Neural progenitor cell (in vitro differentiated cells): Measurements from ENCODE around the gene KBTBD8. TPM values are rescaled to one million over a fixed set of nuclear protein-coding genes. Genes with fewer than 3 reads are reported as not detected.

Experiments used
- DNase-seq: peaks from one replicate; pipeline ENCODE4 v3.0.0-alpha.2; 2016; ENCODE audit warnings: low spot score
- H2AFZ ChIP-seq: fragments of 200-600 bp; sonication (generic); replicated peaks from 2 replicates; pipeline ENCODE4 v1.6.1; 2016; ENCODE audit warnings: antibody characterized with exemption
- H3F3A ChIP-seq: fragments of 200-600 bp; sonication (generic); 2 replicates; pipeline ENCODE4 v1.6.1; 2016; ENCODE audit warnings: antibody characterized with exemption, low read depth
- H3K27ac ChIP-seq: fragments of 200-600 bp; sonication (generic); 2 replicates; pipeline ENCODE4 v1.5.1; 2016; ENCODE audit warnings: mild to moderate bottlenecking
- H3K27me3 ChIP-seq: fragments of 200-600 bp; sonication (generic); 2 replicates; pipeline ENCODE4 v1.6.1; 2016; ENCODE audit warnings: mild to moderate bottlenecking, moderate library complexity
- H3K36me3 ChIP-seq: fragments of 200-600 bp; sonication (generic); 2 replicates; pipeline ENCODE4 v1.5.1; 2016
- H3K4me1 ChIP-seq: fragments of 200-600 bp; sonication (generic); 2 replicates; pipeline ENCODE4 v1.6.1; 2016; ENCODE audit warnings: mixed run types
- H3K4me2 ChIP-seq: fragments of 200-600 bp; sonication (generic); 2 replicates; pipeline ENCODE4 v1.6.1; 2016
- H3K4me3 ChIP-seq: fragments of 200-600 bp; sonication (generic); 2 replicates; pipeline ENCODE4 v1.5.1; 2016
- H3K79me2 ChIP-seq: fragments of 200-600 bp; sonication (generic); 2 replicates; pipeline ENCODE4 v1.6.1; 2016; ENCODE audit warnings: low read depth
- H3K9ac ChIP-seq: fragments of 200-600 bp; sonication (generic); 2 replicates; pipeline ENCODE4 v1.6.1; 2016
- H3K9me3 ChIP-seq: fragments of 200-600 bp; sonication (generic); 2 replicates; pipeline ENCODE4 v1.5.1; 2016; ENCODE audit warnings: low read depth
- H4K20me1 ChIP-seq: fragments of 200-600 bp; sonication (generic); 2 replicates; pipeline ENCODE4 v1.6.1; 2016; ENCODE audit warnings: low read depth
- H3K27ac Mint-ChIP-seq: 3 replicates; pipeline ENCODE4 v1.8.0; 2021; ENCODE audit warnings: mixed read lengths
- H3K27me3 Mint-ChIP-seq: 2 replicates; pipeline ENCODE4 v1.8.0; 2022; ENCODE audit warnings: low read depth, mild to moderate bottlenecking, inconsistent platforms, moderate library complexity, mixed read lengths; ENCODE audit not compliant: insufficient read depth
- H3K36me3 Mint-ChIP-seq: 3 replicates; pipeline ENCODE4 v1.8.0; 2021; ENCODE audit warnings: mixed read lengths
- H3K4me1 Mint-ChIP-seq: 3 replicates; pipeline ENCODE4 v1.8.0; 2021; ENCODE audit warnings: mixed read lengths
- H3K4me3 Mint-ChIP-seq: 3 replicates; pipeline ENCODE4 v1.8.0; 2021; ENCODE audit warnings: mild to moderate bottlenecking, moderate library complexity, mixed read lengths
- H3K9me3 Mint-ChIP-seq: 3 replicates; pipeline ENCODE4 v1.8.0; 2020; ENCODE audit warnings: mixed read lengths
- CTCF ChIP-seq: fragments of 200-600 bp; sonication (generic); IDR thresholded peaks from 2 replicates; pipeline ENCODE4 v1.5.1; 2017; ENCODE audit warnings: antibody characterized with exemption, mild to moderate bottlenecking
- EZH2 ChIP-seq: fragments of 200-600 bp; sonication (generic); IDR thresholded peaks from 2 replicates; pipeline ENCODE4 v1.6.1; 2017; ENCODE audit warnings: antibody characterized with exemption, mild to moderate bottlenecking, moderate library complexity
- EZH2phosphoT487 ChIP-seq: fragments of 200-600 bp; sonication (generic); IDR thresholded peaks from 2 replicates; pipeline ENCODE4 v1.6.1; 2017; ENCODE audit warnings: antibody characterized with exemption
- total RNA-seq: library from RNA; depleted of rRNA; stranded (reverse); fragments of >200 nt; gene quantifications from 2 replicates; pipeline ENCODE4 v1.2.3, GENCODE V29; 2015; ENCODE audit warnings: low replicate concordance

Gene KBTBD8
- total RNA-seq, 1 donor from 2014 or later = 8.3 TPM

GRCh38 chr3:67011414-67012131, 13.5 kb downstream of the KBTBD8 start:
- no peak overlapping the region for H3K4me3 Mint-ChIP-seq
- H3K4me3 ChIP-seq = no peak overlapping the region
- no peak overlapping the region for H3K9ac ChIP-seq
- no peaks in the 10 kb centered on the region for H3K79me2 ChIP-seq
- DNase-seq = no peak
- no peak overlapping the region for H3K27ac ChIP-seq
- H3K9me3 ChIP-seq = no peaks in the 10 kb centered on the region
- H3K9me3 Mint-ChIP-seq = no peaks in the 10 kb centered on the region
- H3K4me1 Mint-ChIP-seq = no peaks in the 10 kb centered on the region
- H3K27me3 ChIP-seq = no peaks in the 10 kb centered on the region
- H3K4me1 ChIP-seq = no peaks in the 10 kb centered on the region
- no peaks in the 10 kb centered on the region for H4K20me1 ChIP-seq
- H3F3A ChIP-seq = no peaks in the 10 kb centered on the region
- H3K27ac Mint-ChIP-seq = no peak overlapping the region
- H3K36me3 ChIP-seq = no peaks in the 10 kb centered on the region
- peaks cover 3% of the 10 kb centered on the region for H3K36me3 Mint-ChIP-seq
- H2AFZ ChIP-seq = no peak overlapping the region
- TF ChIP-seq CTCF (no peak), EZH2phosphoT487 (no peak), EZH2 (no peak)
- H3K4me2 ChIP-seq = no peak overlapping the region
- H3K27me3 Mint-ChIP-seq = no peaks in the 10 kb centered on the region

GRCh38 chr3:67012564-67012963, 14.5 kb downstream of the KBTBD8 start:
- H3K36me3 Mint-ChIP-seq = peaks cover 3% of the 10 kb centered on the region
- Histone ChIP-seq H3K9ac (no peak overlapping the region), H2AFZ (no peak overlapping the region), H3K9me3 (no peaks in the 10 kb centered on the region), H3K79me2 (no peaks in the 10 kb centered on the region), H3K4me1 (no peaks in the 10 kb centered on the region), H4K20me1 (no peaks in the 10 kb centered on the region), H3K27ac (no peak overlapping the region), H3F3A (no peaks in the 10 kb centered on the region), H3K36me3 (no peaks in the 10 kb centered on the region), H3K27me3 (no peaks in the 10 kb centered on the region), H3K4me3 (no peak overlapping the region), H3K4me2 (no peak overlapping the region)
- no peak overlapping the region for H3K27ac Mint-ChIP-seq
- TF ChIP-seq EZH2 (no peak), EZH2phosphoT487 (no peak), CTCF (no peak)
- H3K27me3 Mint-ChIP-seq = no peaks in the 10 kb centered on the region
- no peak for DNase-seq
- H3K9me3 Mint-ChIP-seq = no peaks in the 10 kb centered on the region
- H3K4me1 Mint-ChIP-seq = no peaks in the 10 kb centered on the region
- no peak overlapping the region for H3K4me3 Mint-ChIP-seq

DNA sequence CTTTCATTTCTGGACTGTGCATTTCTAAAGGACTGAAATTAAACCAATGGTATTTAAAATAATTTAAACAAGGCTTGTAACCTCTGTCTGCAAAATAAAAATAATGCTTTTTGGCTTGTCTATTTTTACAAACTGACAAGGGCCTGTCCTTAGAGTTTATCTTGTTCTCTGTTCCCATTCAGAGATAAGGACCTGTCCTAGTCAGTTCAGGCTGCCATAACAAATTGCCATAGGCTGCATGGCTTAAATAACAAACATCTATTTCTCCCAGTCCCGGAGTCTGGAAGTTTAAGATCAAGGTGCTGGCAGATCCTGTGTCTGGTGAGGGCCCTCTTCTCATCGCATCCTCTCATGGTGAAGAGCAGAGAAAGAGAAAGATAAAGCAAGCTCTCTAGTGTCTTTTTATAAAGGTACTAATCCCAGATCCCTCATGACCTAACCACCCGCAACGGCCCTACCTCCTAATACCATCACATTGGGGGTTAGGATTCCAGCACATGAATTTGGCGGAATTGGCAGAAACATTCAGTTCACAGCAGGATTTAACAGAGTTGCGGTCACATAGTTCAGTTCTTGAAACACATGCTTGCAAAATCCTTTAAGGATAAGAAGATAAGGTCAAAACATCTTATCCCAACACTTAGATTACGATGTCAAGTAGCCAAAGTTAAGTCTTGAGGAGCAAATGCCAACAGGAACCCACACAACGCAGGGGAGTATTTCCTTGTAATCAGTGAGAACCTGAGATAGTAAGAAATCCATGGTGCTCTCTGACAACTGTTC, 17.8 kb downstream of the KBTBD8 start:
- Histone ChIP-seq H3K79me2 (no peaks in the 10 kb centered on the region), H3K27me3 (no peaks in the 10 kb centered on the region), H3K4me1 (no peaks in the 10 kb centered on the region), H2AFZ (no peak overlapping the region), H3K9ac (no peak overlapping the region), H4K20me1 (no peaks in the 10 kb centered on the region), H3K4me3 (no peak overlapping the region), H3K27ac (no peak overlapping the region), H3F3A (no peaks in the 10 kb centered on the region), H3K36me3 (no peaks in the 10 kb centered on the region), H3K9me3 (no peaks in the 10 kb centered on the region), H3K4me2 (no peak overlapping the region)
- H3K27me3 Mint-ChIP-seq = peaks cover 6% of the 10 kb centered on the region
- H3K27ac Mint-ChIP-seq = no peak overlapping the region
- no peaks in the 10 kb centered on the region for H3K36me3 Mint-ChIP-seq
- H3K4me1 Mint-ChIP-seq = no peaks in the 10 kb centered on the region
- no peak overlapping the region for H3K4me3 Mint-ChIP-seq
- no peaks in the 10 kb centered on the region for H3K9me3 Mint-ChIP-seq
- no peak for TF ChIP-seq EZH2phosphoT487
- no peak for DNase-seq
